Muscle of arm (tissue), 12 donors: Measurements from ENCODE around the gene LRRC23. TPM values are rescaled to one million over a fixed set of nuclear protein-coding genes. Genes with fewer than 3 reads are reported as not detected.

Experiments
- DNase-seq: peaks from one replicate; pipeline ENCODE4 v3.0.0-alpha.2; 2013
- polyA plus RNA-seq, 12 donors: library from polyadenylated mRNA; unstranded; fragments of 120-200 nt; gene quantifications; one replicate each; pipeline ENCODE4 v1.2.1, GENCODE V29; 2013; ENCODE audit not compliant: insufficient read length in 12 of 12

The LRRC23 gene
- polyA plus RNA-seq, 12 donors, result 9.2 to 13.7 (median 11.4) TPM; not detected in 1

DNA sequence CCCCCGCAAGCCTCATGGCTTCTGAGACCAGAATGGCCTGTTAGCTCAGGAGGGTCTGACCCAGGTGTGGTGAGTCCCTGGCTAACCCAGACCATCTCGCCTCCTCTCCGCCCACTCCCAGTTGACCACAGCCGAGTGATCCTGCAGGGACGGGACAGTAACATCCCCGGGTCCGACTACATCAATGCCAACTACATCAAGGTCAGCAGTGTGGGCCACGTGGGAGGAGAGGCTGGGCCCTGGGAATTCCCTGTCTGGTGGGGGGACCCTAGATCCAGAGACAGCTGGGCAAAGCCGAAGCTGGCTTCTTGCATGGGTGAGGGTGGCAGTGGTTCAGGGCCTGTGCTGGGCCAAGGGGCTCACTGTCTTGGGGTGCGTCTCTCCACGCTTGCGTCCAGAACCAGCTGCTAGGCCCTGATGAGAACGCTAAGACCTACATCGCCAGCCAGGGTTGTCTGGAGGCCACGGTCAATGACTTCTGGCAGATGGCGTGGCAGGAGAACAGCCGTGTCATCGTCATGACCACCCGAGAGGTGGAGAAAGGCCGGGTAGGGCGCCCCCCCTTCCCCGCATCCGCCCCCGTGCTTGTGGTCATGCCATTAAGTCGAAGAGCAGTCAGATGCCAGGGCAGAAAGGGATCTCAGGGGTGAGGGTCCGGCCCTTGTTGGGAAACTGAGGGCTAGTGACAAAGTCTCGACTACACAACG, 51.6 kb downstream of the LRRC23 start:
- no peak for DNase-seq

DNA sequence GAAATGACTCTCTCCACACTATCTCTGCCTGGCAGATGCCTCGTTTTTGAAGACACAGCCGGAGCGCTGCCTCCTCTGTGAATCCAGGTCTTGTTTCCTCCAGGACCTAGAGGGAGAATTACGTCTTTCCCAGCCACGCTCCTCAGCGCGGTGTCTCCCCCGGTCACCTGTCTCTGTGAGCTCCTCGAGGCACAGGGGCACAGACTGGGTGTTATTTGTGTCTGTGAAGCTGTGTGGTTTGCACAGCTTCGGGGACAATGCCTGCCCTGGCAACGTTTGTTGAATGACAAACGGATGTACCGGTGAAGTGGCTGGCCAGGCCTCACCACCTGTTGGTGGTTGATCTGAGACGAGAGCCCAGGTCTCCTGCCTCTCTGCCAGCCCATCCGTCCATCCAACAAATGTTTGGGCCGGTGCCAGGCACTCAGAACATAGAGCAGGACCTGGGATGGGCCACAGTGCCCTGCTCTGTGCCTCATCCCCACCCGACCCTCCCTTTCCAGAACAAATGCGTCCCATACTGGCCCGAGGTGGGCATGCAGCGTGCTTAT, 52.6 kb downstream of the LRRC23 start:
- no peak for DNase-seq

DNA sequence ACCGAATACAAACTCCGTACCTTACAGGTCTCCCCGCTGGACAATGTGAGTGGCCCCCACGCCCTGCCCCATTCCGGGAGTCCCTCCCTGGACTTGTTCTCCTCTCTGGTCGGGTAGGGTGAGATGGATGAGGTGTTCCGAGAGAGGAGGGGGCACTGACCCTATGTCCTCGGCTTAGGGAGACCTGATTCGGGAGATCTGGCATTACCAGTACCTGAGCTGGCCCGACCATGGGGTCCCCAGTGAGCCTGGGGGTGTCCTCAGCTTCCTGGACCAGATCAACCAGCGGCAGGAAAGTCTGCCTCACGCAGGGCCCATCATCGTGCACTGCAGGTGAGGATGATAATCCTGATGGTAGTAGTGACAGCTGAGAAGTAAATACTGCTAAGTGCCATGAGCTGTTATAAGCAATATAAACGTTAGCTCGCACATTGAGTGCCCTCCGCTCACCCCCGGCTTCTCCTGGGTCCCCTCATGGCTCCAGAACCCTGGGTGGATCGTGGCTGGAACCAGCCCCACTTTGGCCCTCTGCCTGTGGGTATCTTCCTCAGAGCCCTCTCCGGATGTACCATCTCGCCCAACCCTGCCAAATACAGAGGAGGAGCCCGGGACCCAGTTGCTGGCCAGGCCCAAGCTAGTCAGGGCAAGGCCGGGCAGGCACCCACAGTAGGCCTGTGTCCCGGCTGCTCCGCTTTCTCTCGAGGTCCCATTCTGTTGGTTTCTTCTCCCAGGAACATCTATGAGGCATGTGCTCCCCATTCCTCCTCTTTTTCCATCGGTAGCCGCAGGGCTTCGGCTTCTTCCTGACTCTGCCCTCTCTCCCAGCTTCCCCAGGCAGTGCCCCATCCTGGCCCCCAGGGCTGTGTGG, 53.4 kb downstream of the LRRC23 start:
- no peak for DNase-seq

DNA sequence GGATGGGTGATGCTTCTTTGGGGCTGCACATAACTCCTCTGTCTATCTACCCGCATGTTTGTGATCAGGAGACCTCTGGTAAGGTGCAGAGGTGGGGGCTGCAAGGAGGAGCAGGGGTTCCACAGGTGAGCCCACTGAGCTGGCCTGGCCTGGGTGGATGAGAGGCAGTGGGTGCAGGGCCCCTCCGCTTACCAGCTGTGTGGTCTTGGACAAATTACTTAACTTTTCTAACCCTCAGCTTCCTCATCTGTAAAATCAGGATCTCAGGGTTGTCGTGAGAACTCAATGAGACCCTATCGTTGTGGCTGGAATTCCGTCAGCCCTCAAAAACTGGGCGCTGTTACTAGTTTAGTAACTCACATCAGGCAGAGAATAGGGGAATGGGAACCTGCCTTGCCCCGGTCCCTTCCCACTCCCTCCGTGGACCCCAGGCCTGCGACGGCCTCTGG, 54.0 kb downstream of the LRRC23 start:
- DNase-seq, result no peak

DNA sequence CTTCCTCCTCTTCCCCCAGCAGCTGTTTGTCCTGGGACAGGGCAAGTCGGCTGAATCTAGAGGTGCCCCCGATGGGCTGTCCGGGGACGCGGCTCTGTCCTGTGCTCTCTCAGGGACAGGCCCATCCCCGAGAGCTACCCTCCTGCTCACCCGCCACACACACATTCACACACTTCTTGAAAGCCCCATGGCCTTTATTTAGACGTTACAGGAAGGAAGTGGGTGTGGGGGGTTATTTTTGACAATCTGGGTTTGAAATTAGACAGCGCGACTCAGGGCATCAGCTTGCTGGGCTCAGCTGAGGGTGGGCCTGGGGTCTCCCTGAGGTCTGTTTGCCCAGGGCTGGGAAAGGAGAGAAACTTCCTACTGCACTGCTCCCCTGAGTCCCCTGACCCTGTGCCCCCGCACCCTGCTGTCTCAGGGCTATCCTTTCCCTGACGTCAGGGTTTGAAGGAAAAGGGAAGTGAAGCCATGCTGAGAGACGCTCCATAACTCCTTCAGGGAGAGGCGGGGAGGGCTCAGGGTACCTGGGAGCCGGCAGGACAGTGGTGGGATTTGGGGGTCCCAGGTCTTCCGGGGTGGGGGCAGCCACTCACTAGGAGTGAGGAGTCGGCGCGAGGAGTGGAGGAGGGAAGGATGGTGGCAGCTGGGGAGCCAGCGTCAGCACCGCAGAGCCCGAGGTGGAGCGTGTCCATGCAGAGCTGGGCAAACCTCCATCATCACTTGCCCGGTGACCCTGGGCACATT, 54.6 kb downstream of the LRRC23 start:
- no peak for DNase-seq

DNA sequence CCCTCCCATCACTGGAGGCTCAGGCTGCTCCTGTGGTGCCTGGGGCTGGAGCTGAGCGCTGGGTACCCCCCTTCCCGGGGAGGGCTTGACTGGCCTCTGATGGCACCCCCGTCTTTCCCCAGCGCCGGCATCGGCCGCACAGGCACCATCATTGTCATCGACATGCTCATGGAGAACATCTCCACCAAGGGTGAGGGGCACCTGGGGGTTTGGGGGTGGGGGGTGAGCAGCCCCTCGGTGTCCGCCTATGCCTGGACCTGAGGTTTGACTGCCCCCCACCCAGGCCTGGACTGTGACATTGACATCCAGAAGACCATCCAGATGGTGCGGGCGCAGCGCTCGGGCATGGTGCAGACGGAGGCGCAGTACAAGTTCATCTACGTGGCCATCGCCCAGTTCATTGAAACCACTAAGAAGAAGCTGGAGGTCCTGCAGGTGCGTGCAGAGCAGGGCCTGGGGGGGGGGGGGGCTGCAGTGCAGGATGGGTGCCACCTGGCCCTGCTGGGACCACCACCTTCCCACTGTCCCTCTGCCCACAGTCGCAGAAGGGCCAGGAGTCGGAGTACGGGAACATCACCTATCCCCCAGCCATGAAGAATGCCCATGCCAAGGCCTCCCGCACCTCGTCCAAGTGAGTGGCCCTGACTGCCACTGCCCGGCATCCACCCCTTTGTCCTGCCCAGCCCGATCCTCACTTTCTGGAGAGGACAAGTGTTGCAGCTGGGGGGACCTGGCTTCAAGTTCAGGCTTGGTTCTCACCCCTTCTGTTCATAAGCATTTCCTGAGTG, 55.4 kb downstream of the LRRC23 start:
- no peak for DNase-seq

DNA sequence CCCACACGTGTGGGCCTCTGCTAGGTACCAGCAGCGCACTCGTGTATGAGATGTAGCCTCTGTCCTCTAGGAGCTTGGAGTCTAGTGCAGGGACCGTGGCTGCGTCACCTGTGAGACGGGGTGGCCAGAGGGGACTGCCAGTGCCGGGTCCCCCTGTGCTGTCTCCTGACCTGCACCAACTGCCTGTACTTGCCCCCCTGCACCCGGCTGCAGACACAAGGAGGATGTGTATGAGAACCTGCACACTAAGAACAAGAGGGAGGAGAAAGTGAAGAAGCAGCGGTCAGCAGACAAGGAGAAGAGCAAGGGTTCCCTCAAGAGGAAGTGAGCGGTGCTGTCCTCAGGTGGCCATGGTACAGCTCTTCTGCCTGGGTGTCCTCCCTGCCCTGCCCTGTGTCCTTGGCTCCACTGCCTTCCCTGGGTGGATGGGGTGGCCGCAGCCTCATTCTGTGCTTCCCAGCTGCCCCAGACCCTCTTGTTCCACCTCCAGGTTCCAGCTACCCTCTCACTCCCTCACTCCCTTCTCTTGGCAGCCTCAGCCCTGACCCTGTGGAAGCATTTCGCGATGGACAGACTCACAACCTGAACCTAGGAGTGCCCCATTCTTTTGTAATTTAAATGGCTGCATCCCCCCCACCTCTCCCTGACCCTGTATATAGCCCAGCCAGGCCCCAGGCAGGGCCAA, 56.1 kb downstream of the LRRC23 start:
- DNase-seq, result no peak

DNA sequence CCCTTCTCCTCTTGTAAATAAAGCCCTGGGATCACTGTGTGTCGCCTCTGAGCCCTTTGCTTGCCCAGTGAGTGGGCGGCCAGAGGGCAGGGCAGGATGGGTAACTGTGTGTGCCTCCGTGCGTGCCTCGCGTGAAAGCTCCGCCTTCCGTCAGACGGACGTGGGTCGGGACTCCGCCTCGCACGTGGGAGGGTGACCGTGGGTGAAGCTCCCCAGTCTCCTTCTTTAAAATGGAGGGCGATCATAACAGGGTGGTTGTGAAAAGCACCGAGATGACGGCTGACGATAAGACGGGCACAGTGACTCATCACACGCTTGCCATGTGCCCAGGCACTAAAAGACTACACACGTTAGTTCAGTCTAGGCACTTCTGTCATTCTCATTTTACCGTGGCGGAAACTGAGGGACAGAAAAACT, 56.7 kb downstream of the LRRC23 start:
- DNase-seq, result no peak

DNA sequence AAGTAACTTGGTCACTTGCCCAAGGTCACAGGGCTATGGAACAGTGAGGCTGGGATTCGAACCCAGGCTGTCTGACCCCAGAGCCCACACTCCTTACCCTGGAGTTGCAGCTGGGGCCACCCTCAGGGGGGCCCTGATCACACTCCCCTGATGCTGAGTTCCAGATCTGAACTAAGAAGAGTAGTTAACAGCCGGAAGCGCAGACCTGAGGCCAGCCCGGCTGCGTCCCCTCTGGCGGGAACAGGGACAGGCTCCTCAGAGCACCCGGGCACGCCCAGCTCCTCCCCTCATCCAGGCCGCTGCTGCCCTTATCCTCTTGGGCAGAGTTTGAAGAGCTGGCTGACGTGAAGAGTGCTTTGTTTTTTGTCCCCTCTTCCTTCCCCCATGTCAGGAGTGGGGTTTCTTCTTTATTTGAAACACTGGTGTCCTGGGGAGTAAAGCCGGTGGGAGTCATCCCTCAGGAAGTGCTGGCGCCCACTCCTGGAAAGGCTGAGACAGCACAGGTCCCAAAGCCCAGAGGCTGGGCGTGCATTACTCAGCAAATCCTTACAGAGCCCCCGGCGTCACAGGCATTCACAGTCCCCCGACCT, 57.2 kb downstream of the LRRC23 start:
- no peak for DNase-seq

DNA sequence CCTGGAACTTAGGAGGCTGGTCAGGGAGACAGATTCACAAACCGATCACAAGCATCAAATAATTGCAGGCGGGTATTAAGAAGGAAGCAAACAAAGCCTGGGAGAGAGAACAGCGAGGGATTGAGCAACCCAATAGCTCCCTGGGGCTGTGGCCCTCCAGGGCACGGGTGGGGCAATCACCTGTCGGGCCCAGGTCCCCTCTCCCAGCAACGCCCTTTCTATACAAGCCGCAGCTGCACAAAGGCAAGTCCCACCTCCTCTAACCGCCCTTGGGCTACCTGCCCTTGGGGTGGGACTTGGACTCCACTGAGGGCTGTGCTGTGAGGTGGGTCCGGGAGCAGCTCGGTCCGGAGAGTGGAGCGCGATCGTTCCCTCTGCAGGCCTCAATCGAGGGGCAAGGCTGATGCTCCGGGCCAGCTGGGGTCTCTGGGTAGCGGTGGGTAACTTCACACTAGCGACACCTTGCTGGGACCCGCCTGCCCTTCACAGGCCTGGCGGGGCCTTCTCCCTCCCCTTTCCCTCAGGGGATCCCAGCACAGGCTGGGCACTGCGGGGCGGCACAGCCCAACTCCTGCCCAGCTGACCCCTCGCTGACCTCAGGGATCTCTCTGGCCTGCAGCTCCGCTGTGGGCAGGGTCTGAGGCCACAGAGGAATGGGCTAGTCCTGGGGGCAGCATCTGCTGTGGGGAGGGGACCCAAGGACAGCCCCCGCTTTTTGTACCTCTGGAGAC, 57.8 kb downstream of the LRRC23 start:
- no peak for DNase-seq

DNA sequence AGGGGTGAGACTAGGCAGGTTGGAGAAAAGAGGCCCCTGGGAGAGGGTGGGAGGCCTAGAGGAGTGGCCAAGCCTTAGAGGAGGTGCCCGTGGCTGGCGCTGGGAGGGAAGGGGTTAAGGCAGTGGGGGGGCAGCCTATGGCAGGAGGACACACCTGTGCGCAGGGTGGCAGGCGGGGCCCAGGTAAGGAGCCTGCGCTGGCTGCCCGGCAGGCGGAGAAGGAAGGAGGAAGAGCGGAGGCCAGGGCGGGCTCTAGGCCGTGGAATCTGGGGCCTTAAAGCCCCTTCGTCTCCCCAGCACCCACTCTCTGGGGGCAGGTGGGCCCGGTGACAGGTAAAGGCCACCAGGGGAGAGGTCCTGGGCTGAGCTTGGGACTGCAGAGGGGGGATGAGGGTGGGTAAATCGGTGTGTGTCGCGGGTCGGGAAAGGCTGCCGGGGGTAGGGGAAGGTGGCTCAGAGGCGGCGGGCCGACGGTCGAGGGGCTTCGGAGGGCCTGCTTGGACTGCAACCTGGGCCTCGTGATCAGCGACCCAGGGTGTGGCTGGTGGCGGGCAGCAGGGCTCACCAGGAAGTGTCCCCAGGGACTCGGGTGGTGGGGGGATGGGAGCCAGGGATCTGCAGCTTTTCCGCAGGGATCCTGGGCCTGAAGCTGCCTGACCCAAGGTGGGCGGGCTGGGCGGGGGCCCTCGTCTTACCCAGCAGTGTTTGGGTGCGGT, 58.6 kb downstream of the LRRC23 start:
- no peak for DNase-seq

Other genes with a start within 250 kb of the LRRC23 start
- 100 to 1,000 TPM in 1 of 12 donors, 10 to 100 TPM in 10, not detected in 1; 45.1 to 100 (median 52.8) TPM for gene ING4, start 241.7 kb upstream of the LRRC23 start, polyA plus RNA-seq
- 10 to 100 TPM in 11 of 12 donors, not detected in 1; 41.4 to 79.9 (median 48.8) TPM for gene ZNF384, start 215.4 kb upstream of the LRRC23 start, polyA plus RNA-seq
- gene PIANP, start 204.0 kb upstream of the LRRC23 start, polyA plus RNA-seq, result 10 to 100 TPM in 2 of 12 donors, 1 to 10 TPM in 9, not detected in 1; 2.7 to 31.7 (median 4.5) TPM
- 10 to 100 TPM in 11 of 12 donors, not detected in 1; 46.9 to 69.7 (median 61.2) TPM for gene COPS7A, start 180.8 kb upstream of the LRRC23 start, polyA plus RNA-seq
- 100 to 1,000 TPM; 110 to 600 (median 130) TPM for gene MLF2, start 151.7 kb upstream of the LRRC23 start, polyA plus RNA-seq
- gene PTMS, start 138.5 kb upstream of the LRRC23 start, polyA plus RNA-seq, result 1,000 to 10,000 TPM in 1 of 12 donors, 100 to 1,000 TPM in 11; 262 to 3,438 (median 337) TPM
- gene LAG3, start 132.3 kb upstream of the LRRC23 start, polyA plus RNA-seq, result 1 to 10 TPM in 2 of 12 donors, under 1 TPM in 8, not detected in 2; 0.16 to 1.4 (median 0.60) TPM
- gene CD4, start 115.3 kb upstream of the LRRC23 start, polyA plus RNA-seq, result 10 to 100 TPM in 3 of 12 donors, 1 to 10 TPM in 8, not detected in 1; 4.8 to 16.1 (median 6.6) TPM
- 10 to 100 TPM in 11 of 12 donors, not detected in 1; 11.1 to 18.6 (median 16.0) TPM for gene GPR162, start 83.0 kb upstream of the LRRC23 start, polyA plus RNA-seq
- 10 to 100 TPM in 11 of 12 donors, not detected in 1; 29.9 to 56.8 (median 36.3) TPM for gene P3H3, start 76.4 kb upstream of the LRRC23 start, polyA plus RNA-seq
- 10 to 100 TPM in 11 of 12 donors, not detected in 1; 14.0 to 40.6 (median 24.2) TPM for gene GNB3, start 63.9 kb upstream of the LRRC23 start, polyA plus RNA-seq
- gene CDCA3, start 53.5 kb upstream of the LRRC23 start, polyA plus RNA-seq, result 10 to 100 TPM in 11 of 12 donors, not detected in 1; 11.5 to 31.8 (median 20.5) TPM
- 10 to 100 TPM in 11 of 12 donors, not detected in 1; 46.8 to 77.4 (median 59.6) TPM for gene USP5, start 52.7 kb upstream of the LRRC23 start, polyA plus RNA-seq
- 1,000 to 10,000 TPM in 4 of 12 donors, 100 to 1,000 TPM in 7, not detected in 1; 520 to 1,204 (median 950) TPM for gene TPI1, start 37.3 kb upstream of the LRRC23 start, polyA plus RNA-seq
- gene SPSB2, start 31.5 kb upstream of the LRRC23 start, polyA plus RNA-seq, result 1 to 10 TPM in 11 of 12 donors, not detected in 1; 3.0 to 9.9 (median 4.6) TPM
- 10 to 100 TPM in 3 of 12 donors, 1 to 10 TPM in 8, not detected in 1; 5.1 to 21.8 (median 8.2) TPM for gene ENO2, start 9.8 kb downstream of the LRRC23 start, polyA plus RNA-seq
- gene ATN1, start 23.1 kb downstream of the LRRC23 start, polyA plus RNA-seq, result 100 to 1,000 TPM in 2 of 12 donors, 10 to 100 TPM in 9, not detected in 1; 54.6 to 137 (median 60.9) TPM
- 10 to 100 TPM in 1 of 12 donors, 1 to 10 TPM in 1, not detected in 10; 9.0 to 12.4 TPM for gene RNU7-1, start 39.0 kb downstream of the LRRC23 start, polyA plus RNA-seq
- gene C12orf57, start 39.2 kb downstream of the LRRC23 start, polyA plus RNA-seq, result 100 to 1,000 TPM in 11 of 12 donors, not detected in 1; 107 to 185 (median 136) TPM
- 10 to 100 TPM in 2 of 12 donors, 1 to 10 TPM in 9, not detected in 1; 3.4 to 41.4 (median 4.0) TPM for gene PTPN6, start 46.5 kb downstream of the LRRC23 start, polyA plus RNA-seq
- gene PHB2, start 65.8 kb downstream of the LRRC23 start, polyA plus RNA-seq, result 100 to 1,000 TPM in 11 of 12 donors, not detected in 1; 224 to 298 (median 265) TPM
- gene EMG1, start 66.1 kb downstream of the LRRC23 start, polyA plus RNA-seq, result 10 to 100 TPM in 11 of 12 donors, not detected in 1; 10.8 to 37.1 (median 29.6) TPM
- 10 to 100 TPM in 11 of 12 donors, not detected in 1; 16.1 to 29.3 (median 21.3) TPM for gene LPCAT3, start 113.7 kb downstream of the LRRC23 start, polyA plus RNA-seq
- 100 to 1,000 TPM in 3 of 12 donors, 10 to 100 TPM in 8, not detected in 1; 57.3 to 132 (median 66.8) TPM for gene C1S, start 155.9 kb downstream of the LRRC23 start, polyA plus RNA-seq
- gene C1R, start 187.6 kb downstream of the LRRC23 start, polyA plus RNA-seq, result 100 to 1,000 TPM in 4 of 12 donors, 10 to 100 TPM in 7, not detected in 1; 71.8 to 139 (median 79.7) TPM
- 10 to 100 TPM in 9 of 12 donors, 1 to 10 TPM in 2, not detected in 1; 8.6 to 38.7 (median 12.8) TPM for gene C1RL, start 204.4 kb downstream of the LRRC23 start, polyA plus RNA-seq
- 10 to 100 TPM in 1 of 12 donors, 1 to 10 TPM in 9, not detected in 2; 2.1 to 18.2 (median 3.5) TPM for gene RBP5, start 224.1 kb downstream of the LRRC23 start, polyA plus RNA-seq
- gene CLSTN3, start 225.5 kb downstream of the LRRC23 start, polyA plus RNA-seq, result 10 to 100 TPM in 11 of 12 donors, not detected in 1; 13.4 to 35.4 (median 18.5) TPM